NCI-H2227 treated with DMSO at 0.1 percent for 48 hours (cell line): Measurements from ENCODE around the gene SLC44A3.
"Not testable (repeated sequence)": the region's sequence is repeated elsewhere in the genome, so short reads cannot be mapped to it uniquely, and the experiment has no call there.

Source experiments
- DNase-seq: peaks from one replicate; lab custom pipeline; 2025; lab: John Stamatoyannopoulos, UW

Gene SLC44A3

DNA sequence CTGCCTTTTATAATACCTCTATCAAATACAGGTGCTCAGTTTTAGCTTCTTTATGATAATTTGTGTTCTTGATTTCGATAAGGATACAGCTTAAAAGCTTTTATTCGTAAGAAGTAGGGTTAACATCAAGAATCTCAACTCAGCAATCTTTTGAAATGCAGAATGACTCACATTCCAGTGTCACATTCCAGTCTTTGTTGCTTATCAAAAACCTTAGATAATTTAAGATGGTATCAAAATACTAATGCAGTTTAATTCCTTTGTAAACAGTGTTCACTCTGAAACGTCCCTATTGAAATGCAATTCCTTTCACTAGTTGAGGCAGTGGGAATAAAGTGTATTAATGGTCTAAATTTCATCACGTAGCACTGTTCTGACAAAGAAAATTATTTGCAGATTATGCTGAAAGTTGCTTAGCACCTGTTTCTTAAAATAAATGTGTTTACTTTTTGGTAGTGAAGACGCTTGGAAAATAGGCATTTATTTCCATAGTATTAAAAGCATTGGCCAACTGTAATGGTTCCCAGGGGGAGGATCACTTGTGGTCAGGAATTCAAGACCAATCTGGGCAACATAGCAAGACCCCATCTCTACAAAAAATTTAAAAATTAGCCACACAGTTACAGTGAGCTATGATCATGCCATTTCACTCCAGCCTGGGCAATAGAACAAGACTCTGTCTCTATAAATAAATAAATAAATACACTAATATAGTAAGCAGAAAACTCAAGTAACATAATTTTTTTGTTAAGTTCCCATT, 116.9 kb downstream of the SLC44A3 start:
- DNase-seq, result no peak

DNA sequence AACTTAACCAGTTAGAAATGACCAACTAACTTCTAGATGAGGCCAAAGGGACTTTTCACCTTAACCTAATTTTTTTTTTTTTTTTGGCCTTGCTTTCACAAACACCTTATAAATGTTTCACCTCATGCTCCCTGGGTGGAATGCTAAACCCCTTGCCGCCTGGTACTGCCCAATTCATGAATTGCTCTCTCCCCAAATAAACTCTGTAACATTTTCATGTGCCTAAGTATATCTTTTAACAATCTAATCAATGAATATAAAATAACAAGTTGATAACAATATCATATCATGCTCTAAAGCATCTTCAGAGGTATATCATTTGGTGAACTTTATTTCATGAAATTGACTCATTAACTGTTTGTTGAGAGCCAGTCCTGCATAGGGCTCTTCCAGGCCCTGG, 117.7 kb downstream of the SLC44A3 start:
- no peak for DNase-seq

DNA sequence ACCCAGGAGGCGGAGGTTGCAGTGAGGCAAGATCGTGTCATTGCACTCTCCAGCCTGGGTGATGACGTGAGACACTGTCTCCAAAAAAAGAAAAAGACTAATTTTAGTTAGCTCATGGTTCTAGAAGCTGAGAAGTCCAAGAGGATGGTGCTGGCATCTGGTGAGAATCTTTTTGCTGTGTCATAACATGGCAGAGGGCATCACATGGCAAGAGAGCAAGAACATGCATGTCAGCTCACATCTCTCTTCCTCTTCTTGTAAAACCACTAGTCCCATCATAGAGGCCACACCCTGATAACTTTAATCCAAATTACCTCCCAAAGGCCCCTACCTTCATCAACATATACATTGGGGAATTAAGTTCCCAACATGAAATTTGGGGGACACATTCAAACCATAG, 120.6 kb downstream of the SLC44A3 start:
- no peak for DNase-seq

DNA sequence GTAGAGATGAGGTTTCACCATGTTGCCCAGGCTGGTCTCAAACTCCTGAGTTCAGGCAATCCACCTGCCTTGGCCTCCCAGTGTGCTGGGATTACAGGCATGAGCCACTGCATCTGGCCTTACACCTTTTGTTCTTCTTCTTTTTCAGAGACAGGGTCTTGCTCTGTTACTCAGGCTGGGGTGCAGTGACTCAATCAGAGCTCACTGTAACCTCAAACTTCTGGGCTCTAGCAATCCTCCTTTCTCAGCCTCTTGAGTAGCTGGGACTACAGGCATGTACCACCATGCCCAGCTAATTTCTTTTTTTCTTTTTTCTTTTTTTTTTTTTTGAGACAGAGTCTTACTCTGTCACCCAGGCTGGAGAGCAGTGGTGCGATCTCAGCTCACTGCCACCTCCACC, 121.3 kb downstream of the SLC44A3 start:
- not testable (repeated sequence) for DNase-seq

DNA sequence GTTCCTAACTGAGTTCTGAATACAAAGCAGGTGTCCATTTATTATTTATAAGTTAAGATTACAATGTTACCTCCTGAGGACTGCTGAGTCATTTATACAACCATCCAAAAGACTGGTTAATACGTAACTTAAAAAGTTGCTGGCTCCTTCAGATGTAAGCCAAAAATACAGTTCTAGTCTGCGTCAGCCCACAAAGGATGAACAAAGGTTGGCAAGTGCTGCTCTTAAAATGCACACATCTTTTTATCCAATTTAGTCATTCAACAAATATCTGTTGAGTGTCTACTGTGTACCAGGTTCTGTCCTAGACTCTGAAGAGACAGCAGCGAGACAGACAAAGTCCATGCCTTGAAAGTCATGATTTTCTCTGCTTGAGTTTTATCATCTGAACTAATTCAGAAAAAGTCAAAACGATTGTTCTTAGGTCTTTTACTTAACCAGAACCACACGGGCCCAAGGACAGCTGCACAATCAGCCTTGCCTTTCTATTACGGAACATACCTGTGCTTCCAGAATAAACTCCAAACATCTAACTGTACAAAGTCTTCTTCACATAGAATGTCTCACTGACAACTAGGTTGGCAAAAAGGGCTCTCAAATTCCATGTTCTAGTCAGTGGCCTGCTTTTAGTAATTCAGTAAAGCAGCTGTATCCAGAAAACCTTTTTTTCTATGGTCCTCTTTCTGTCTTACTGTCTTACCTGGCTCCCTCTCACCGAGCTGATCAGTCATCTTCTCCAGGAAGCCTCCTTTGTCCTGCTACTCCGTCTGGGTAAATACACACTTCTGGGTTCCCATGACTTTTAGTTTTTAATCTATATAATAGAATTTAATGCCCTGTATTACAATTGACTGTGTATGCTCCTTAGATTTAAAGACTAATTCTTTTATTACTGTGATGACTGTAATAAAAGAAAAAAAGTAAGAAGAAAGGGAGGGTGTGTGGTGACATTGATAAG, 122.3 kb downstream of the SLC44A3 start:
- DNase-seq, result no peak
